ENCODE results near the gene STAG1. TPM values are rescaled to one million over a fixed set of nuclear protein-coding genes. Genes with fewer than 3 reads are reported as not detected.

Gene STAG1
- total and polyA plus RNA-seq, 2 experiments from 2014 or later, result 9.0 to 21.9 TPM

- ATAC-seq, result no peak
- Histone ChIP-seq H3F3A (replicated peaks; ENCODE audit: low read depth) (no peaks in the 10 kb centered on the region), H3K27ac (ENCODE audit: low read depth) (no peak overlapping the region)
These were observed 374.7 kb downstream of the STAG1 start for GRCh38 chr3:136377508-136377907.

More at GRCh38 chr3:136377508-136377907, 374.7 kb downstream of the STAG1 start:
- Mint-ChIP-seq H3K4me1 (no peaks in the 10 kb centered on the region), H3K4me3 (no peak overlapping the region), H3K36me3 (ENCODE audit: low read depth) (peaks cover 14% of the 10 kb centered on the region), H3K27me3 (ENCODE audit: insufficient read depth, low read depth, poor library complexity) (no peaks in the 10 kb centered on the region), H3K9me3 (peaks cover 6% of the 10 kb centered on the region; the same call in 1 of the 3 replicates), H3K27ac (no peak overlapping the region)
- Histone ChIP-seq H3K4me1 (ENCODE audit: insufficient read depth) (no peaks in the 10 kb centered on the region), H3K4me3 (no peak overlapping the region), H3K4me2 (no peak overlapping the region), H3K9me2 (ENCODE audit: insufficient read depth) (no peaks in the 10 kb centered on the region), H3K36me3 (ENCODE audit: insufficient read depth) (no peaks in the 10 kb centered on the region; the same call in 1 of the 2 replicates), H4K20me1 (replicated peaks; ENCODE audit: insufficient read depth) (no peaks in the 10 kb centered on the region), H2AFZ (no peak overlapping the region), H3K27me3 (ENCODE audit: insufficient read depth) (no peaks in the 10 kb centered on the region), H3K79me2 (replicated peaks; ENCODE audit: insufficient read depth) (no peaks in the 10 kb centered on the region)
- no peak for DNase-seq (ENCODE audit: low spot score)
- TF ChIP-seq ZNF462 (CRISPR knock-in tag; IDR thresholded peaks at IDR 0.05) (no peak), REST (IDR thresholded peaks at IDR 0.05; ENCODE audit: unreplicated experiment) (no peak), STAT1 (IDR thresholded peaks at IDR 0.05; ENCODE audit: unreplicated experiment) (no peak), EZH2phosphoT487 (IDR thresholded peaks at IDR 0.05; ENCODE audit: unreplicated experiment) (no peak), CREB1 (CRISPR knock-in tag; IDR thresholded peaks at IDR 0.05; ENCODE audit: low read depth) (no peak), CTCF (conservative IDR thresholded peaks at IDR 0.05; ENCODE audit: low read depth in 2 of 2) (no peak), ZNF114 (CRISPR knock-in tag; IDR thresholded peaks at IDR 0.05) (no peak), NANOG (IDR thresholded peaks at IDR 0.05; ENCODE audit: borderline replicate concordance) (no peak), ZNF331 (CRISPR knock-in tag; IDR thresholded peaks at IDR 0.05; ENCODE audit: low read depth) (no peak), EZH2 (IDR thresholded peaks at IDR 0.05; ENCODE audit: low read depth, unreplicated experiment) (no peak), ETS1 (IDR thresholded peaks at IDR 0.05) (no peak), JUNB (IDR thresholded peaks at IDR 0.05; ENCODE audit: unreplicated experiment) (no peak), POLR2AphosphoS5 (IDR thresholded peaks at IDR 0.05; ENCODE audit: low read depth) (no peak)
